SK-N-SH (cell line): ENCODE data around the gene CREB3L1. TPM values are rescaled to one million over a fixed set of nuclear protein-coding genes. Genes with fewer than 3 reads are reported as not detected.

Experiments used
- CTCF ChIA-PET: fragments of 300-600, 350-600 bp; formaldehyde crosslinking; extraction: SDS; loops from one replicate; lab custom pipeline; 2021; lab: Yijun Ruan, JAX
- POLR2A ChIA-PET: fragments of 350-600 bp; sonication (Branson Sonifier 250); formaldehyde crosslinking; extraction: SDS; loops from one replicate; lab custom pipeline; 2020; ENCODE audit warnings: antibody characterized with exemption, inconsistent platforms; lab: Yijun Ruan, JAX
- DNase-seq: peaks from one replicate; pipeline ENCODE4 v3.0.0; 2012
- H2AFZ ChIP-seq: fragments of 200-600 bp; sonication (generic); 2 replicates; pipeline ENCODE4 v1.8.1; 2016; ENCODE audit warnings: antibody characterized with exemption, mild to moderate bottlenecking, low read depth
- H3F3A ChIP-seq: fragments of 200-600 bp; sonication (generic); replicated peaks from 2 replicates; pipeline ENCODE3; 2016; ENCODE audit warnings: antibody characterized with exemption, mild to moderate bottlenecking; ENCODE audit not compliant: insufficient read depth
- H3K27ac ChIP-seq, 2 experiments: fragments of 200-500 bp in 1 of 2; fragments of 200-600 bp in 1 of 2; sonication (Bioruptor generic) in 1 of 2; sonication (generic), shearing (Covaris generic) in 1 of 2; 2 replicates each; pipeline versions ENCODE4 v1.5.1 to v1.6.1; 2014 to 2016; ENCODE audit warnings: low read depth in 2 of 2, inconsistent platforms in 1 of 2, low read length in 1 of 2, mild to moderate bottlenecking in 1 of 2, mixed read lengths in 1 of 2
- H3K27me3 ChIP-seq: fragments of 200-600 bp; sonication (generic), shearing (Covaris generic); 2 replicates; pipeline ENCODE4 v1.6.1; 2016; ENCODE audit warnings: mixed run types; ENCODE audit not compliant: insufficient read depth
- H3K36me3 ChIP-seq, 2 experiments: fragments of 200-500 bp in 1 of 2; fragments of 200-600 bp in 1 of 2; sonication (Bioruptor generic) in 1 of 2; sonication (generic) in 1 of 2; replicated peaks in 1 of 2; 2 replicates each; pipeline versions ENCODE3 to v1.5.1; 2014 to 2016; ENCODE audit warnings: low read length in 1 of 2, mild to moderate bottlenecking in 1 of 2; ENCODE audit not compliant: insufficient read depth in 2 of 2, control insufficient read depth in 1 of 2
- H3K4me1 ChIP-seq, 2 experiments: fragments of 200-500 bp in 1 of 2; fragments of 200-600 bp in 1 of 2; sonication (Bioruptor generic) in 1 of 2; sonication (generic), shearing (Covaris generic) in 1 of 2; 2 replicates each; pipeline versions ENCODE4 v1.5.1 to v1.6.1; 2014 to 2016; ENCODE audit warnings: low read depth in 1 of 2, low read length in 1 of 2, mixed run types in 1 of 2; ENCODE audit not compliant: insufficient read depth in 2 of 2, control insufficient read depth in 1 of 2
- H3K4me2 ChIP-seq: fragments of 200-600 bp; sonication (generic), shearing (Covaris generic); 2 replicates; pipeline ENCODE4 v1.6.1; 2017; ENCODE audit warnings: mixed run types
- H3K4me3 ChIP-seq, 2 experiments: fragments of 200-500 bp in 1 of 2; fragments of 200-600 bp in 1 of 2; sonication (Bioruptor generic) in 1 of 2; sonication (generic), shearing (Covaris generic) in 1 of 2; 2 replicates each; pipeline versions ENCODE4 v1.5.1 to v1.8.1; 2014 to 2016; ENCODE audit warnings: low read depth in 2 of 2, inconsistent platforms in 1 of 2, low read length in 1 of 2, mild to moderate bottlenecking in 1 of 2, mixed read lengths in 1 of 2, moderate library complexity in 1 of 2
- H3K79me2 ChIP-seq: fragments of 200-600 bp; sonication (generic); 2 replicates; pipeline ENCODE4 v1.8.1; 2017; ENCODE audit warnings: mild to moderate bottlenecking; ENCODE audit not compliant: insufficient read depth
- H3K9ac ChIP-seq: fragments of 200-600 bp; sonication (generic); 2 replicates; pipeline ENCODE4 v1.6.1; 2017; ENCODE audit warnings: mixed run types
- H3K9me2 ChIP-seq: fragments of 200-600 bp; sonication (generic); 2 replicates; pipeline ENCODE4 v1.6.1; 2017; ENCODE audit warnings: mixed run types
- H3K9me3 ChIP-seq: fragments of 200-600 bp; sonication (generic); 2 replicates; pipeline ENCODE4 v1.6.1; 2017; ENCODE audit warnings: mixed run types, mild to moderate bottlenecking, moderate library complexity
- H4K20me1 ChIP-seq: fragments of 200-600 bp; sonication (generic); 2 replicates; pipeline ENCODE4 v1.6.1; 2017; ENCODE audit warnings: mild to moderate bottlenecking, mixed run types; ENCODE audit not compliant: insufficient read depth
- EZH2phosphoT487 ChIP-seq: fragments of 200-600 bp; sonication (generic); IDR thresholded peaks from 2 replicates; pipeline ENCODE4 v1.6.1; 2017; ENCODE audit warnings: low read depth, mixed run types, mild to moderate bottlenecking, antibody characterized with exemption, moderate library complexity, borderline replicate concordance
- FOXM1 ChIP-seq: IDR thresholded peaks from 2 replicates; pipeline ENCODE4 v1.4.0; 2012; ENCODE audit warnings: low read depth, mild to moderate bottlenecking
- GATA2 ChIP-seq: sonication (generic); formaldehyde crosslinking; IDR thresholded peaks from 2 replicates; pipeline ENCODE4 v1.5.0; 2020; ENCODE audit warnings: mild to moderate bottlenecking, missing genetic modification reagents
- JUND ChIP-seq: IDR thresholded peaks from 2 replicates; pipeline ENCODE4 v1.4.0; 2012
- MXI1 ChIP-seq: IDR thresholded peaks from 2 replicates; pipeline ENCODE4 v1.6.1; 2012; ENCODE audit warnings: mild to moderate bottlenecking, low read depth, low read length, improper control_type of control experiment
- RFX5 ChIP-seq: IDR thresholded peaks from 2 replicates; pipeline ENCODE4 v1.6.1; 2012; ENCODE audit warnings: mild to moderate bottlenecking, improper control_type of control experiment, low read length
- TAF1 ChIP-seq: IDR thresholded peaks from 2 replicates; pipeline ENCODE4 v1.6.1; 2012; ENCODE audit warnings: low read depth, mild to moderate bottlenecking, low read length, moderate library complexity, borderline replicate concordance
- TCF12 ChIP-seq: IDR thresholded peaks from 2 replicates; pipeline ENCODE4 v1.4.0; 2012
- WGBS: methylation state at CpG from one replicate; pipeline ENCODE4 v1.1.6; 2017; ENCODE audit warnings: low lambda C conversion rate; 5-methylcytosine and 5-hydroxymethylcytosine counted together
- polyA plus RNA-seq, 3 experiments: library from polyadenylated mRNA; depleted of rRNA; stranded (reverse); fragments of >200 nt; gene quantifications; 2 replicates each; pipeline ENCODE4 v1.2.3, GENCODE V29; 2012
- TF ChIP-seq, protein P1 (sequence below): fragments of 150-350 bp; IDR thresholded peaks from 2 replicates; pipeline ENCODE4 v1.6.1; 2016; ENCODE audit warnings: mild to moderate bottlenecking, low read depth, low read length

Gene CREB3L1
- polyA plus RNA-seq, 1 of the 3 experiments (the other 2 are of a cell fraction): 14.0 TPM

DNA sequence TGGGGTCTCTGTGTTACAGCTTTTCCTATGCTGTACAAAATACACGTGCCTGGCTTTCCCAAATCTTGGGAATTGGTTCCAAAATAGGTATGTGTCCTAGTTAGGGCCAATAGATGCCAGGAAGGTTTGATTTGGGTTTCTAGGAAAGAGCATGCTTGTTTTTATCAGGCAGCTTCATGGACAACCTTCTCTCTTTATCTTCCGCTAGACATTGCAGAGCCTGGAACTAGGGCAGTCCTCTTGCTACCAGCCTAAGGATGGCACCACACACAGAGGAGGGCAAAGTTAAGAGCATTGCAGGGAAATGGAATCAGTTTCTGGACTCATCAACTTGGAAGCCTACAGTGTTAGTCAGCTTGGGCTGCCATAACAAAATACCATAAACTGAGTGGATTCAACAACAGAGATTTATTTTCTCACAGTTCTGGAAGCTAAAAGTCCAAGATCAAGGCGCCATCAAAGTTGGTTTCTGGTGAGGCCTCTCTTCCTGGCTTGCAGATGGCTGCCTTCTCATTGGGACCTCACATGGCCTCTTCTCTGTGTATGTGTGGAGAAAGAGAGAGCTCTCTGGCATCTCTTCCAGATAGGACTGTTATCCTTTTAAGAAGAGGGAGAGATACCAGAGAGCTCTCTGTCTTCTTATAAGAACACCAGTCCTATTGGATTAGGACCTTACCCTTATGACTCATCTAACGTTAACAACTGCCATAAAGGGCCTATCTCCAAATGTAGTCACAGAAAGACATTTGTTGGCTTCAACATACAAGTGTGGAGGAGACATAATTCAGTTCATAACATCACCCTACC, 27.3 kb upstream of the CREB3L1 start:
- Histone ChIP-seq H3K4me1 (peaks cover 5 to 43% of the 10 kb centered on the region in 2 experiments; a peak in 3 of 4 replicates), H2AFZ (peak overlapping the region; percentile 75), H3K4me3 (no peak overlapping the region), H3K9me3 (no peaks in the 10 kb centered on the region), H3K4me2 (no peak overlapping the region), H4K20me1 (no peaks in the 10 kb centered on the region), H3K36me3 (no peaks in the 10 kb centered on the region), H3K79me2 (0 out of 2 replicates have a peak, but pooled peaks cover 4% of the 10 kb centered on the region), H3K9ac (no peak overlapping the region; the same call in 1 of the 2 replicates), H3K27me3 (no peaks in the 10 kb centered on the region), H3F3A (peaks cover 32% of the 10 kb centered on the region), H3K9me2 (no peaks in the 10 kb centered on the region), H3K27ac (peak overlapping the region in 1 of 2 experiments; percentile 100; a peak in 2 of 4 replicates)
- ChIA-PET CTCF (interaction anchor here (1.0 to 2.6 kb wide), 7 partner anchors 10 to 91 kb away, joined by 3 to 12 read pairs (median 5); partner anchors contain the start of gene CREB3L1), POLR2A (interaction anchor here (0.9 kb wide), 1 partner anchor 45 kb away, joined by 3 read pairs; no protein-coding TSS in a partner anchor)
- TF ChIP-seq GATA2 (CRISPR knock-in tag) (no peak), RFX5 (no peak), MXI1 (no peak), FOXM1 (no peak), EZH2phosphoT487 (no peak)
- DNase-seq: no peak
- WGBS: 80% methylated on average over 4 of the region's 4 CpGs

DNA sequence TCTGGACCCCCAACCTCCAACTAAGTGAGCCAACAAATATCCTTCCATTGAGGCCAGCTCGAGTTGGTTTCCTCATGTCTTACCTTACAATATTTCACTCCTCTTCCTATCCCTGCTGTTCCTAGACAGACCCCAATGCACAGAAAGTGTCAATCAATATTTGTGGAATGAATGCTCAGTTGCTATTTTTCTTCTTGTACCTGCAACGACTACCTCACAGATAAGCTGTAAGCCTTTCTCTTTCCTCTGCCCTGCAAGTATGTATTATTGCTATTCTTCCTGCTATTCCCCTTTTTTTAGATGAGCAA, 26.8 kb upstream of the CREB3L1 start:
- no peak overlapping the region for H3K9ac ChIP-seq
- H3K9me2 ChIP-seq: no peaks in the 10 kb centered on the region
- no peak overlapping the region for H2AFZ ChIP-seq
- no peak overlapping the region for H3K4me2 ChIP-seq
- no peak overlapping the region for H3K4me3 ChIP-seq
- no peaks in the 10 kb centered on the region for H3K9me3 ChIP-seq
- no peak for DNase-seq
- 89% methylated on average over 2 of the region's 2 CpGs for WGBS
- H3K27ac ChIP-seq: peak overlapping the region in 1 of 2 experiments; percentile 100; a peak in 2 of 4 replicates
- ChIA-PET CTCF (interaction anchor here (1.0 to 2.6 kb wide), 6 partner anchors 11 to 91 kb away, joined by 3 to 12 read pairs (median 7); partner anchors contain the start of gene CREB3L1), POLR2A (interaction anchor here (0.9 kb wide), 1 partner anchor 45 kb away, joined by 3 read pairs; no protein-coding TSS in a partner anchor)
- H3K79me2 ChIP-seq: 0 out of 2 replicates have a peak, but pooled peaks cover 4% of the 10 kb centered on the region
- peaks cover 5 to 43% of the 10 kb centered on the region in 2 experiments; a peak in 3 of 4 replicates for H3K4me1 ChIP-seq
- H3F3A ChIP-seq: peaks cover 32% of the 10 kb centered on the region
- no peaks in the 10 kb centered on the region for H4K20me1 ChIP-seq
- H3K36me3 ChIP-seq: no peaks in the 10 kb centered on the region
- H3K27me3 ChIP-seq: no peaks in the 10 kb centered on the region
- TF ChIP-seq, protein P1, sequence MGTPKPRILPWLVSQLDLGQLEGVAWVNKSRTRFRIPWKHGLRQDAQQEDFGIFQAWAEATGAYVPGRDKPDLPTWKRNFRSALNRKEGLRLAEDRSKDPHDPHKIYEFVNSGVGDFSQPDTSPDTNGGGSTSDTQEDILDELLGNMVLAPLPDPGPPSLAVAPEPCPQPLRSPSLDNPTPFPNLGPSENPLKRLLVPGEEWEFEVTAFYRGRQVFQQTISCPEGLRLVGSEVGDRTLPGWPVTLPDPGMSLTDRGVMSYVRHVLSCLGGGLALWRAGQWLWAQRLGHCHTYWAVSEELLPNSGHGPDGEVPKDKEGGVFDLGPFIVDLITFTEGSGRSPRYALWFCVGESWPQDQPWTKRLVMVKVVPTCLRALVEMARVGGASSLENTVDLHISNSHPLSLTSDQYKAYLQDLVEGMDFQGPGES: no peak
- TF ChIP-seq RFX5 (no peak), TAF1 (no peak), TCF12 (no peak), JUND (no peak)
